Caco-2 (cell line): Measurements from ENCODE around the gene HLCS. TPM values are rescaled to one million over a fixed set of nuclear protein-coding genes. Genes with fewer than 3 reads are reported as not detected.
A peak's percentile ranks its signal among the peaks of the same experiment; 100 is the strongest.

ENCODE experiments used
- BruUV-seq: library from RNA; stranded (reverse); fragments of 400-500 nt; replicated peaks from 2 replicates; lab custom pipeline; 2021; lab: Mats Ljungman, UMichigan
- CTCF ChIA-PET: fragments of 300-600 bp; sonication (Branson Sonifier 250); formaldehyde crosslinking; loops from one replicate; lab custom pipeline; 2022; ENCODE audit warnings: antibody characterized with exemption; lab: Charles Lee
- POLR2A ChIA-PET: fragments of 300-600 bp; sonication (Branson Sonifier 250); formaldehyde crosslinking; loops from one replicate; lab custom pipeline; 2022; ENCODE audit warnings: antibody characterized with exemption; lab: Charles Lee
- DNase-seq, 2 experiments: peaks; one replicate each; pipeline versions ENCODE4 v3.0.0 to v3.0.0-alpha.2; 2020 to 2022
- H3K27me3 ChIP-seq: replicated peaks from 2 replicates; pipeline ENCODE4 v1.6.0; 2011; ENCODE audit warnings: low read length; ENCODE audit not compliant: control insufficient read depth, insufficient read depth
- H3K36me3 ChIP-seq: 2 replicates; pipeline ENCODE4 v1.5.1; 2011; ENCODE audit warnings: low read length; ENCODE audit not compliant: control insufficient read depth, insufficient read depth
- H3K4me1 ChIP-seq: fragments of 250-450 bp; sonication (Bioruptor Pico); 2 replicates; pipeline ENCODE4 v1.5.1; 2020; ENCODE audit warnings: mild to moderate bottlenecking
- H3K4me3 ChIP-seq: 2 replicates; pipeline ENCODE4 v1.5.1; 2011; ENCODE audit warnings: low read depth, mild to moderate bottlenecking, control low read depth, low read length
- H3K9me3 ChIP-seq: fragments of 250-450 bp; sonication (Bioruptor Pico); 2 replicates; pipeline ENCODE4 v1.5.1; 2020; ENCODE audit warnings: mild to moderate bottlenecking, moderate library complexity
- H3K27ac Mint-ChIP-seq: one replicate; pipeline ENCODE4 v1.8.0; 2022; ENCODE audit warnings: mixed read lengths; ENCODE audit not compliant: unreplicated experiment
- H3K27me3 Mint-ChIP-seq: one replicate; pipeline ENCODE4 v1.8.0; 2022; ENCODE audit warnings: mixed read lengths; ENCODE audit not compliant: insufficient read depth, unreplicated experiment
- H3K36me3 Mint-ChIP-seq: one replicate; pipeline ENCODE4 v1.8.0; 2022; ENCODE audit warnings: mild to moderate bottlenecking, mixed read lengths; ENCODE audit not compliant: insufficient read depth, unreplicated experiment
- H3K4me1 Mint-ChIP-seq: one replicate; pipeline ENCODE4 v1.8.0; 2022; ENCODE audit warnings: low read depth, mixed read lengths; ENCODE audit not compliant: unreplicated experiment
- H3K4me3 Mint-ChIP-seq: one replicate; pipeline ENCODE4 v1.8.0; 2022; ENCODE audit warnings: mild to moderate bottlenecking, moderate library complexity, mixed read lengths; ENCODE audit not compliant: unreplicated experiment
- H3K9me3 Mint-ChIP-seq: one replicate; pipeline ENCODE4 v1.8.0; 2022; ENCODE audit warnings: mixed read lengths; ENCODE audit not compliant: unreplicated experiment
- intact Hi-C: fragments of 100-400 bp; cut with micrococcal nuclease; formaldehyde crosslinking; loops from one replicate; pipeline ENCODE4 v1.10.0; 2022; ENCODE audit not compliant: unreplicated experiment
- total RNA-seq: library from RNA; stranded (reverse); gene quantifications from 2 replicates; pipeline ENCODE4 v1.2.3, GENCODE V29; 2022
- TF ChIP-seq, protein P1 (sequence below), 2 experiments: fragments of 200-600 bp in 1 of 2; IDR thresholded peaks; 1 replicate in 1 of 2; 2 replicates in 1 of 2; pipeline versions ENCODE4 v1.5.1 to v1.8.0; 2011 to 2022; ENCODE audit warnings: antibody characterized with exemption in 1 of 2, control low read depth in 1 of 2, inconsistent platforms in 1 of 2, low read depth in 1 of 2, low read length in 1 of 2, mild to moderate bottlenecking in 1 of 2, moderate library complexity in 1 of 2; ENCODE audit not compliant: insufficient read depth in 1 of 2, severe bottlenecking in 1 of 2, unreplicated experiment in 1 of 2

Gene HLCS
- total RNA-seq, 1 experiment from 2014 or later = 26.2 TPM

DNA sequence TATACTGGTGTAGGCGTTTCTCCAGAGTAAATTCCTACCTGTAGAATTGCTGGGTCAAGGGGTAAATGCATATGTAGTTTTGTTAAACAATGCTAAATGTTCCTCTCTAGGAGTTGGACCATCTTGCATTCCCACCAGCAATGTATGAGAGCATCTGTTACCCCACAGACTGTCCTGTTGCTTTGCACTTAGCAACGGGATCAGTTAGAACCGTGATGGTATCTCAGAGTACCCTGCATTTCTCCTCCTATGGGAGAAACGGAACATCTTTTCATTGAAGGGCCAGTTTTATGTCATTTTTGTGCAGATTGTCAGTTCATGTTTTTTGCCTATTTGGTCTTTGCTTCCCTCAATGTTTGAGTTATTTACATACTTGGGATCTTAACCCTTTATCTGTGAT is 22.1 kb upstream of the HLCS start:
- TSS peak; percentile 55 for BruUV-seq
- Histone ChIP-seq H3K36me3 (no peaks in the 10 kb centered on the region), H3K27me3 (no peaks in the 10 kb centered on the region), H3K4me3 (no peak overlapping the region), H3K9me3 (no peaks in the 10 kb centered on the region), H3K4me1 (peaks cover 15% of the 10 kb centered on the region)
- DNase-seq = no peak
- Mint-ChIP-seq H3K4me1 (peaks cover 12% of the 10 kb centered on the region), H3K27me3 (no peaks in the 10 kb centered on the region), H3K4me3 (peak overlapping the region; percentile 60), H3K27ac (no peak overlapping the region), H3K9me3 (peaks cover 9% of the 10 kb centered on the region), H3K36me3 (peaks cover 17% of the 10 kb centered on the region)
- CTCF ChIA-PET = no interaction called here
- TF ChIP-seq, protein P1, sequence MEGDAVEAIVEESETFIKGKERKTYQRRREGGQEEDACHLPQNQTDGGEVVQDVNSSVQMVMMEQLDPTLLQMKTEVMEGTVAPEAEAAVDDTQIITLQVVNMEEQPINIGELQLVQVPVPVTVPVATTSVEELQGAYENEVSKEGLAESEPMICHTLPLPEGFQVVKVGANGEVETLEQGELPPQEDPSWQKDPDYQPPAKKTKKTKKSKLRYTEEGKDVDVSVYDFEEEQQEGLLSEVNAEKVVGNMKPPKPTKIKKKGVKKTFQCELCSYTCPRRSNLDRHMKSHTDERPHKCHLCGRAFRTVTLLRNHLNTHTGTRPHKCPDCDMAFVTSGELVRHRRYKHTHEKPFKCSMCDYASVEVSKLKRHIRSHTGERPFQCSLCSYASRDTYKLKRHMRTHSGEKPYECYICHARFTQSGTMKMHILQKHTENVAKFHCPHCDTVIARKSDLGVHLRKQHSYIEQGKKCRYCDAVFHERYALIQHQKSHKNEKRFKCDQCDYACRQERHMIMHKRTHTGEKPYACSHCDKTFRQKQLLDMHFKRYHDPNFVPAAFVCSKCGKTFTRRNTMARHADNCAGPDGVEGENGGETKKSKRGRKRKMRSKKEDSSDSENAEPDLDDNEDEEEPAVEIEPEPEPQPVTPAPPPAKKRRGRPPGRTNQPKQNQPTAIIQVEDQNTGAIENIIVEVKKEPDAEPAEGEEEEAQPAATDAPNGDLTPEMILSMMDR (IDR thresholded peaks at IDR 0.05; ENCODE audit: insufficient read depth in 1 of 2, low read depth in 1 of 2, low read length in 1 of 2, severe bottlenecking in 1 of 2, unreplicated experiment in 1 of 2) = no peak
- intact Hi-C loops = no loop called here
- POLR2A ChIA-PET = no interaction called here

DNA sequence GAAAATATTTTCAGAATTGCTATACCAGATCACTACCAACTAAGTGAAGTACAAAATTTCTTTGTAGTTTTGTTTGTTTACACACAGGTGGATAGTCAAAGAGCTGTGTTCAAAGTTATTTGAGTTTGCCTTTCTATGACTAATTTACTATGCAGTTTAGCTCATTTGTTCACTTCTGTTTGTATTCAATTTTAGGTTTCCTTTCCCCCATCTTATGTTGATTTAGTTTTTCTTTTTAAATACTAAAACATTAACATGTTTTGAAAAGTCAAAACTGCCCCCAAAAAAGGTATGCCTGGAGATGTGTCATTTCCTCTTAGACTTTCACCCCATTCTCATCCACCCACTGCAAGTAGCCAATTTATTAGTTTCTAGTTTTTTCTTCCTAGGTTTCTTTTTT is 21.4 kb upstream of the HLCS start:
- no peaks in the 10 kb centered on the region for H3K9me3 ChIP-seq
- Mint-ChIP-seq H3K4me1 (peaks cover 12% of the 10 kb centered on the region), H3K4me3 (no peak overlapping the region), H3K27ac (no peak overlapping the region), H3K36me3 (peaks cover 17% of the 10 kb centered on the region), H3K9me3 (peaks cover 9% of the 10 kb centered on the region), H3K27me3 (no peaks in the 10 kb centered on the region)
- peaks cover 15% of the 10 kb centered on the region for H3K4me1 ChIP-seq
- H3K36me3 ChIP-seq = no peaks in the 10 kb centered on the region
- ChIA-PET POLR2A (no interaction called here), CTCF (interaction anchor here (0.7 to 1.6 kb wide), 3 partner anchors 11 to 39 kb away, joined by 3 to 9 read pairs (median 3); no protein-coding TSS in a partner anchor)
- TF ChIP-seq, protein P1 (IDR thresholded peaks at IDR 0.05; ENCODE audit: insufficient read depth in 1 of 2, low read depth in 1 of 2, low read length in 1 of 2, severe bottlenecking in 1 of 2, unreplicated experiment in 1 of 2) = no peak
- BruUV-seq = no TSS peak
- intact Hi-C loops = no loop called here
- H3K27me3 ChIP-seq = no peaks in the 10 kb centered on the region
- DNase-seq = no peak
- no peak overlapping the region for H3K4me3 ChIP-seq

DNA sequence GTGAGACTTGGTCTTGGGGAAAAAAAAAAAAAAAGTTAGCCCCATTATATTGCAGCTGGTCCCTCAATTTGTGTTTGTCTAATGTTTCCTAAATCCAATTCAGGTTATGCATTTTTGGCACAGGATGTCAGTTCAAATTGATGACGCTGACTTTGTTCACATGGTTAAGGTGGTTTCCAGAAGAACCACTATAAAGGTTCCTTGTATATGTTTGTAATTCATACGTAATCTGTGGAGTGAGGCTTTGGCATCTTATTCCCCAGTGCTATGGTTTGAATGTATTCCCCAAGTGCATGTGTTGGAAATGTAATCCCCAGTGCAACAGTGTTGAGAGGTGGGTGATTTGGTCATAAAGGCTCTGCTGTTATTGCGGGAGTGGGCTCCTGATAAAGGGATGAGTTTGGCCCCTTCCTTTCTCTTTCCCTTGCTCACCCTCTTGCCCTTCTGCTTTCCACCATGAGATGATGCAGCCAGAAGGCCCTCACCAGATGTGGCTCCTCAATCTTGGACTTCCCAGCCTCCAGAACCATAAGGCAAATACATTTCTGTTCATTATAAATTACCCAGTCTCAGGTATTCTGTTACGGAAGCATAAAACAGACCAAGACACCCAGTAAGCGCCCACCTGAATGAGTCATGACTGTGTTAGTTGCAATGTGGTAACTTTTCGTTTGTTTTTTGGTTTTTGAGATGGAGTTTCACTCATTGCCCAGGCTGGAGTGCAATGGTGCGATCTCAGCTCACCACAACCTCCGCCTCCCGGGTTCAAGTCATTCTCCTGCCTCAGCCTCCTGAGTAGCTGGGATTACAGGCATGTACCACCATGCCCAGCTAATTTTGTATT is 19.5 kb upstream of the HLCS start:
- Histone ChIP-seq H3K4me1 (peaks cover 15% of the 10 kb centered on the region), H3K36me3 (no peaks in the 10 kb centered on the region), H3K27me3 (no peaks in the 10 kb centered on the region), H3K9me3 (no peaks in the 10 kb centered on the region), H3K4me3 (no peak overlapping the region)
- Mint-ChIP-seq H3K27ac (no peak overlapping the region), H3K9me3 (peaks cover 9% of the 10 kb centered on the region), H3K27me3 (no peaks in the 10 kb centered on the region), H3K36me3 (peaks cover 17% of the 10 kb centered on the region), H3K4me3 (no peak overlapping the region), H3K4me1 (peaks cover 12% of the 10 kb centered on the region)
- ChIA-PET CTCF (no interaction called here), POLR2A (interaction anchor here (0.6 kb wide), 1 partner anchor 13 kb away, joined by 6 read pairs; no protein-coding TSS in a partner anchor)
- intact Hi-C loops = no loop called here
- DNase-seq = no peak
- TF ChIP-seq, protein P1 (IDR thresholded peaks at IDR 0.05; ENCODE audit: insufficient read depth in 1 of 2, low read depth in 1 of 2, low read length in 1 of 2, severe bottlenecking in 1 of 2, unreplicated experiment in 1 of 2) = no peak
- no TSS peak for BruUV-seq
